Lung (tissue), 12 donors: ENCODE measurements around the gene CPNE1. TPM values are rescaled to one million over a fixed set of nuclear protein-coding genes. Genes with fewer than 3 reads are reported as not detected.

Source experiments
- ATAC-seq: fragments of 200-7000 bp; cut with Tn5 transposase; one replicate; pipeline ENCODE4 v1.9.1; 2020; ENCODE audit warnings: moderate number of reproducible peaks; ENCODE audit not compliant: insufficient read depth, low FRiP score
- DNase-seq, 3 donors: peaks; one replicate each; pipeline ENCODE4 v3.0.0-alpha.2; 2013 to 2017
- H3K27ac ChIP-seq, 2 donors: one replicate each; pipeline ENCODE4 v1.5.1; 2013; ENCODE audit warnings: mild to moderate bottlenecking in 2 of 2, moderate library complexity in 2 of 2, control low read depth in 1 of 2, inconsistent platforms in 1 of 2, low read depth in 1 of 2, low read length in 1 of 2
- H3K27me3 ChIP-seq, 3 donors: one replicate each; pipeline ENCODE4 v1.5.1; 2013; ENCODE audit warnings: low read length in 2 of 3; ENCODE audit not compliant: control insufficient read depth in 3 of 3, insufficient read depth in 3 of 3
- H3K36me3 ChIP-seq, 4 donors: one replicate each; pipeline ENCODE4 v1.5.1; 2013; ENCODE audit warnings: low read length in 4 of 4, mild to moderate bottlenecking in 1 of 4, moderate library complexity in 1 of 4; ENCODE audit not compliant: control insufficient read depth in 4 of 4, insufficient read depth in 4 of 4
- H3K4me1 ChIP-seq, 5 donors: one replicate each; pipeline ENCODE4 v1.5.1; 2013; ENCODE audit warnings: low read length in 5 of 5, mild to moderate bottlenecking in 2 of 5, moderate library complexity in 1 of 5; ENCODE audit not compliant: control insufficient read depth in 5 of 5, insufficient read depth in 5 of 5
- H3K4me3 ChIP-seq: one replicate; pipeline ENCODE4 v1.5.1; 2013; ENCODE audit warnings: mild to moderate bottlenecking, control low read depth, moderate library complexity
- H3K9ac ChIP-seq, 2 donors: one replicate each; pipeline ENCODE4 v1.5.1; 2013; ENCODE audit warnings: low read length in 2 of 2, control low read depth in 1 of 2; ENCODE audit not compliant: insufficient read depth in 1 of 2
- H3K9me3 ChIP-seq, 4 donors: one replicate each; pipeline ENCODE4 v1.5.1; 2013; ENCODE audit warnings: low read length in 3 of 4, mild to moderate bottlenecking in 1 of 4, moderate library complexity in 1 of 4; ENCODE audit not compliant: control insufficient read depth in 4 of 4, insufficient read depth in 3 of 4
- WGBS, 2 donors: extraction: QIAGEN DNeasy Blood & Tissue Kit; methylation state at CpG; one replicate each; pipeline ENCODE4 v1.1.7; 2013; 5-methylcytosine and 5-hydroxymethylcytosine counted together
- polyA plus RNA-seq, 2 donors: library from polyadenylated mRNA; stranded (reverse); fragments of 200-250 nt; gene quantifications; one replicate each; pipeline ENCODE4 v1.2.1, GENCODE V29; 2013
- total RNA-seq, 2 donors: library from RNA; depleted of rRNA in 1 of 2; stranded (reverse); fragments of >200 nt in 1 of 2; gene quantifications; one replicate each; pipeline ENCODE4 v1.2.1, GENCODE V29; 2014 to 2021
- TF ChIP-seq, protein P1 (sequence below): IDR thresholded peaks from 2 replicates; pipeline ENCODE4 v1.5.1; 2012; ENCODE audit warnings: mild to moderate bottlenecking; ENCODE audit errors: control extremely low read depth, extremely low read depth
- donor health status: control.
- donor health status: control.
- donor health status: Bipolar disorder and iron deficiency.
- donor health status: healthy.
- donor health status: DM: yes; HTN: yes; CAD: no.

The CPNE1 gene
- total and polyA plus RNA-seq, 4 donors = 91.9 to 180 (median 140) TPM

DNA sequence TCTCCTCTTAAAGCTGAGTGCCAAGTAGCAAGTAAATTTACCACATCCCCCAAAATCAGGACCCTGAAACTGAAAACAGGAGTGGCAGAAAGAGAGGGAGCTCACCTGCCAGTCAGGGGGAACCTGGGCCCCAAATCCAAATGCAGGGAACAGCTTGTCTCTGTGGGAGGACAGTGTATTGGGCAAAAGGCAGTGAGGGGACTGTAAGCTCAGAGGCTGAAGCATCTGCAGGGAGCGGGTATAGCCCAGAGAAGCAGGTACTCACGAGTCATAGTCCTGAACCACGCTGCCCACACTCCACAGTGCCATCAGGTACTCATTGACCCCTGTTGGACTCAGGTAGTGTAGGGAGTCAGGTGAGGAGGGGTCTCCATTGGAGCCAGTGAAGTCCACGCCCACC lies 34.1 kb downstream of the CPNE1 start:
- Histone ChIP-seq H3K9ac (no peak overlapping the region), H3K27me3 (no peaks in the 10 kb centered on the region), H3K4me1 (peaks cover under 1 to 6% (median 2%) of the 10 kb centered on the region in 5 donors), H3K36me3 (peaks cover 28 to 47% (median 30%) of the 10 kb centered on the region in 4 donors), H3K4me3 (no peak overlapping the region), H3K9me3 (no peaks in the 10 kb centered on the region), H3K27ac (no peak overlapping the region)
- no peak for ATAC-seq
- DNase-seq = no peak
- 93 to 94% methylated on average over 4 of the region's 4 CpGs for WGBS, 2 donors
- TF ChIP-seq, protein P1, sequence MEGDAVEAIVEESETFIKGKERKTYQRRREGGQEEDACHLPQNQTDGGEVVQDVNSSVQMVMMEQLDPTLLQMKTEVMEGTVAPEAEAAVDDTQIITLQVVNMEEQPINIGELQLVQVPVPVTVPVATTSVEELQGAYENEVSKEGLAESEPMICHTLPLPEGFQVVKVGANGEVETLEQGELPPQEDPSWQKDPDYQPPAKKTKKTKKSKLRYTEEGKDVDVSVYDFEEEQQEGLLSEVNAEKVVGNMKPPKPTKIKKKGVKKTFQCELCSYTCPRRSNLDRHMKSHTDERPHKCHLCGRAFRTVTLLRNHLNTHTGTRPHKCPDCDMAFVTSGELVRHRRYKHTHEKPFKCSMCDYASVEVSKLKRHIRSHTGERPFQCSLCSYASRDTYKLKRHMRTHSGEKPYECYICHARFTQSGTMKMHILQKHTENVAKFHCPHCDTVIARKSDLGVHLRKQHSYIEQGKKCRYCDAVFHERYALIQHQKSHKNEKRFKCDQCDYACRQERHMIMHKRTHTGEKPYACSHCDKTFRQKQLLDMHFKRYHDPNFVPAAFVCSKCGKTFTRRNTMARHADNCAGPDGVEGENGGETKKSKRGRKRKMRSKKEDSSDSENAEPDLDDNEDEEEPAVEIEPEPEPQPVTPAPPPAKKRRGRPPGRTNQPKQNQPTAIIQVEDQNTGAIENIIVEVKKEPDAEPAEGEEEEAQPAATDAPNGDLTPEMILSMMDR = no peak

DNA sequence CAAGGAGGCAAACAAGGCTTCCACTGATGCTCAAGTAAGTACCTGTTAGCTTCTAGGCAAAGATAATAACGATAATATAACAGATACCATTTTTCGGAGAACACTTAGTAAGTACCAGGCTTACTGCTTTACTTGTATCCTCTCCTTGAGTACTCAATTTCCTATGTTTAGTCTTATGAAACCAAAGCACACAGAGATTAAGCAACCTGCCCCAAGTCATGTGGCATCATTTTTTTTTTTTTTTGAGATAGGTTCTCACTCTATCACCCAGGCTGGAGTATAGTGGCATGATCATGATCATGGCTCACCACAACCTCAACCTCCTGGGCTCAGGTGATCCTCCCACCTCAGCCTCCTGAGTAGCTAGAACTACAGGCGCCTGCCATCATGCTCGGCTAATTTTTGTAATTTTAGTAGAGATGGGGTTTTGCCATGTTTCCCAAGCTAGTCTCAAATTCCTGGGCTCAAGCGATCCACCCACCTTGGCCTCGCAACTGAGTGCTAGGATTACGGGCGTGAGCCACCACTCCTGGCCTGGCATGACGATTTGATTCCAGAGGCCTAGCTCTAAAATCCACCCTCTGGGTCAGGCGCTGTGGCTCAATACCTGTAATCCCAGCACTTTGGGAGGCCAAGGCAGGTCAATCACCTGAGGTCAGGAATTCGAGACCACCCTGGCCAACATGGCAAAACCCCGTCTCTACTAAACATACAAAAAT lies 35.1 kb downstream of the CPNE1 start:
- no peak for DNase-seq
- H3K4me1 ChIP-seq = no peaks in the 10 kb centered on the region
- H3K4me3 ChIP-seq = no peak overlapping the region
- H3K9me3 ChIP-seq = no peaks in the 10 kb centered on the region
- H3K36me3 ChIP-seq = peaks cover 30 to 50% (median 35%) of the 10 kb centered on the region in 4 donors
- no peaks in the 10 kb centered on the region for H3K27me3 ChIP-seq
- no peak overlapping the region for H3K27ac ChIP-seq
- H3K9ac ChIP-seq = no peak overlapping the region
- 81 to 87% methylated on average over 12 of the region's 12 CpGs for WGBS, 2 donors
- no peak for ATAC-seq
- TF ChIP-seq, protein P1 = no peak

DNA sequence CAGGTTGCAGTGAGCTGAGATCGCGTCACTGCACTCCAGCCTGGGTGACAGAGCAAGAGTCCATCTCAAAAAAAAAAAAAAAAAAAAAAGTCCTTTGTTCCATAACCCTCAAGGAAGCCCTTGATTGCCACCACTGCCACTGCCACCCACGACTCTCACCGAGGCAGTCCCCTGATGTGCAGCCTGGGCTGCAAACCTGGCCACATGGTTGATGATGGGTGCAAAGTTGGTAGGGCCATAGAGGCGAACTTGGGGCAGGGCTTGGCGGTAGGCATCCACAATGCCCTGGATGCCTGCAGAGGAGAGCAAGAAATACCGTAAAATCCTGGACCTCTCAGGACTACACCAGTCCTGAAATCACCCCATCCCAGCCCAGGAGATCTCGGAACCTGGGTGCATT lies 37.6 kb downstream of the CPNE1 start:
- TF ChIP-seq, protein P1 = no peak
- Histone ChIP-seq H3K9me3 (no peaks in the 10 kb centered on the region), H3K9ac (no peak overlapping the region), H3K36me3 (peaks cover 30 to 47% (median 36%) of the 10 kb centered on the region in 4 donors), H3K4me3 (no peak overlapping the region), H3K27me3 (no peaks in the 10 kb centered on the region), H3K27ac (no peak overlapping the region), H3K4me1 (no peaks in the 10 kb centered on the region)
- WGBS, 2 donors = 97 to 99% methylated on average over 8 of the region's 8 CpGs
- DNase-seq = no peak
- no peak for ATAC-seq
